Kasumi-1 (cell line): ENCODE measurements around the gene ERCC2.
"Not testable (repeated sequence)": the region's sequence is repeated elsewhere in the genome, so short reads cannot be mapped to it uniquely, and the experiment has no call there.

Source experiments
- DNase-seq, 2 experiments: peaks; one replicate each; lab custom pipeline; 2025; lab: John Stamatoyannopoulos, UW

The ERCC2 gene

GRCh38 chr19:45354241-45354842, 16.0 kb downstream of the ERCC2 start:
- no peak for DNase-seq

GRCh38 chr19:45352914-45353796, 17.2 kb downstream of the ERCC2 start:
- no peak for DNase-seq

- no peak for DNase-seq
Observed at GRCh38 chr19:45352471-45352870, 17.9 kb downstream of the ERCC2 start.

GRCh38 chr19:45352062-45352461, 18.3 kb downstream of the ERCC2 start:
- no peak for DNase-seq

- DNase-seq, result no peak
Observed at GRCh38 chr19:45351401-45351952, 18.9 kb downstream of the ERCC2 start.

GRCh38 chr19:45350477-45351058, 19.8 kb downstream of the ERCC2 start:
- no peak for DNase-seq

GRCh38 chr19:45349430-45349941, 20.9 kb downstream of the ERCC2 start:
- no peak for DNase-seq

GRCh38 chr19:45349126-45349415, 21.3 kb downstream of the ERCC2 start:
- DNase-seq, result no peak

GRCh38 chr19:45348367-45349125, 21.8 kb downstream of the ERCC2 start:
- DNase-seq, result no peak

- DNase-seq, result no peak
Observed at GRCh38 chr19:45347570-45348366, 22.6 kb downstream of the ERCC2 start.

- no peak for DNase-seq
Observed at GRCh38 chr19:45346449-45346848, 23.9 kb downstream of the ERCC2 start.

- no peak for DNase-seq
Observed at GRCh38 chr19:45345506-45345860, 24.9 kb downstream of the ERCC2 start.

GRCh38 chr19:45344621-45345505, 25.5 kb downstream of the ERCC2 start:
- no peak for DNase-seq

- DNase-seq, result no peak
Observed at GRCh38 chr19:45342911-45343310, 27.5 kb downstream of the ERCC2 start.

GRCh38 chr19:45340899-45341453, 29.4 kb downstream of the ERCC2 start:
- DNase-seq, result no peak

GRCh38 chr19:45340232-45340898, 30.0 kb downstream of the ERCC2 start, which contains the start of gene KLC3:
Gene KLC3, plus strand, starts transcription at chr19:45340750. Its CDS starts 4,792 bp downstream, at chr19:45345542.
- DNase-seq, result no peak

- DNase-seq, result no peak
Observed at GRCh38 chr19:45339629-45340028, 30.7 kb downstream of the ERCC2 start.

GRCh38 chr19:45336696-45337251, 33.6 kb downstream of the ERCC2 start:
- no peak for DNase-seq

- DNase-seq, result not testable (repeated sequence)
Observed at GRCh38 chr19:45334881-45335280, 35.5 kb downstream of the ERCC2 start.
